GM18861 (cell line): ENCODE data around the gene PLK3.
"Not testable (repeated sequence)": the region's sequence is repeated elsewhere in the genome, so short reads cannot be mapped to it uniquely, and the experiment has no call there.

ENCODE experiments used
- ATAC-seq: cut with Tn5 transposase; IDR thresholded peaks from one replicate; pipeline ENCODE4 v1.9.1; 2021; ENCODE audit not compliant: unreplicated experiment

The PLK3 gene

GRCh38 chr1:44827197-44828002, 27.2 kb downstream of the PLK3 start:
- ATAC-seq: no peak

DNA sequence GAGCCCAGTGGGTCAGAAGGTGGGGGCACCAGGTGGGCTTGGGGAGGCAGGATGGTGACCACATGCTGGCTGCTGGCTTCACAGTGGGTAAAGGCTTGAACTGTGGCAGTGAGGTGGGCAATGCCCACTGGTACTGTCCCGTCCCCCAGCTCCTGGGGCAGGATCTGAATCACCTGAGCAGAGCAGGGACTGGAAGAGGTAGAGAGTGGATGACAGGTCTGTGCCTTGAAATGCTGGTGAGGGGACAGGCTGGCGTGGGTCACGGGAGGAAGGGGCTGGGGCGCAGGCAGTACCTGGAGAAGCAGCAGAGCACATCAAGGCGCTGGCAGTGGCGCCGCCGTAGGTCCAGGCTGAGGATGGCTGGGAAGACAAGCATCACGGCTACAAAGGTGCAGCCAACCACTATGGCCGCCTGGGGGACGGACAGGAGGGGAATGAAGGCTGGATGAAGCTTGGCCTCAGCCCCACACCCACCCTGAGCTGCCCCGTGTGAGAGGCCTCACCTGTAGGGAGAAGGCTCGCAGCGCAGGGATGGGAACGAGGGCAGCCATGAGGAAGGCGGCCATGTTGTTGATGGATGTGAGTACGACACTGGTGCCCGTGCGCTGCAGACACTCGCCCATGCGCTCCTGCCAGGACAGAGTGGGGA, 27.9 kb downstream of the PLK3 start:
- no peak for ATAC-seq

DNA sequence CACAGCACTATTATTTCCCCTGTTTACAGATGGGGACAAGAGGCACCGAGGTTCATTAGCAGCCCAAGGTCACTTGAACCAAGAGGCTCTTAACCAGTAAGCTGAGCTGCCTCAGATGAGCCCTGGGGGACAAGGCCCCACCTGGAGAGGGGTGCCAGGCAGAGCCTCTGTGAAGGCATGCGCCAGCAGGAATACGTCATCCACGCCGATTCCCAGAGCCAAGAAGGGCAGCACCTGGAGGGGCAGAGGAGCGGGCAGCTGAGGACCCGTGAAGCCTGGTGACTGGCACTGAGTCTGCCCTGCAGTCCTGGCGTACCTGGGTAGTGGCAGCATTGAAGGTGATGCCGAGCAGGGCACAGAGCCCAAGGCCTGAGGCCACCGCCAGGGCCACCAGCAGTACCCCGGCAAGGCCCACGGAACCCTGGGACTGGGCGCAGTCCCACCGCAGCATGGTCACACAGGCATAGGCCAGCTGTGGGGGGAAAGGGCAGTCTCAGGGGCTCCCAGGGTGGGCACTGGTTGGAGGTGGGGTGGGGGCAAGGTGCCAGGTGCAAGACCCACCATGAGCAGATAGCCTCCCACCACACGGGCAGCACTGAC, 28.8 kb downstream of the PLK3 start:
- ATAC-seq: no peak

GRCh38 chr1:44829506-44830384, 29.6 kb downstream of the PLK3 start:
- no peak for ATAC-seq

DNA sequence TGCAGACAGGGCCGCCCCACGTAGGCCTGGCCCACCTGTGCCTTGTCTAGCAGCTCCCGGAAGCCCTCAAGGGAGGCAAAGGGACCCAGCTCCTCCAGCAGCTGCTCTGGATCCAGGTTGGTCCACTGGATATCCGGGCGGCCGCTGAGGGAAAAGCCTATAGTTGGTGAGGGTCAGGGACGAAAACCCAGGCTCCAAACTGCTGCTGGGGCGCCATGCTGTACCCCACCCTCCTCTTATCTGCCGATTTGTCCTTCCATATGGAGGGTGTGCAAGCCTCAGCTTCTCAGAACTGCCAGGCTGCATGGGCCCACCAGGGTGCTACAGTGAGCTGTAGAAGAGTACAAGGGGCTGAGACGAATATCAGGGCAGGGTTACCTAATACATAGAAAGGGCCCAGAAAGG, 30.7 kb downstream of the PLK3 start:
- ATAC-seq: no peak

DNA sequence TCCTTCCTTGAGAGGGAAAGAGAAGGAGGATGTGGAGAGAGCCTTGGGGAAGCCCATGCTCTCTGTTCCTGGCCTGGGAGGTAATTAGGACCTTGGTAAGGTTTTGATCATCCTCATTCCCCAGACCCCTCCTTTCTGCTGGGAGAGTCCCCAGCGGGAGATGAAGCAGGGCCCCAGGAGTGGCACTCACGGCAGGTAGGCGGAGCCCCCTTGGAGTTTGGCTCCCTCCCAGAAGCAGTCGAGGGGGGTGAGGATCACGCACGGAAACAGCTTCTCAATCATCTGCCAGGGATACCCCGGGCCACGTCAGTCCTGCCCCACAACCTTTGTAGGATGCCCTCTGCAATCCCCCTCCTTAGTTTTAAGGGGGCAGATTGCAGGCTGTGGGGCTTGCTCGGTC, 31.3 kb downstream of the PLK3 start:
- no peak for ATAC-seq

GRCh38 chr1:44832056-44832705, 32.0 kb downstream of the PLK3 start:
- ATAC-seq: no peak

DNA sequence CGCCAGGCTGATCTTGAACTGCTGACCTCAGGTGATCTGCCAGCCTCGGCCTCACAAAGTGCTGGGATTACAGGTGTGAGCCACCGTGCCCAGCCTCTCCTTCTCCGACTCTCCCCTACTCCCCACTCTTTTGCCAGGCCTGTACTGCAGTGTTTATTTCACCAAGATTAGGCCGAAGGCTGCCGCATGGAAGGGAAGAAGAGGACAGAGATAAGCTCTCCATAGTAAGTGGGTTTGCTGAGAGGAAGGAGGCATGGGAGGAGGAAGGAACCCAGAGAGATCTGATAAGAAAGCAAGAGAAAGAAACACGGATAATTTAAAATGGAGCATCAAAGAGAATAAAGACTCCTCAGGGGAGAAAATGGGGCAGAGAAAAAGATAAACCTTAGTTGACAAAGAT, 34.2 kb downstream of the PLK3 start:
- no peak for ATAC-seq

GRCh38 chr1:44835738-44836675, 35.8 kb downstream of the PLK3 start:
- ATAC-seq: peak; percentile 78

DNA sequence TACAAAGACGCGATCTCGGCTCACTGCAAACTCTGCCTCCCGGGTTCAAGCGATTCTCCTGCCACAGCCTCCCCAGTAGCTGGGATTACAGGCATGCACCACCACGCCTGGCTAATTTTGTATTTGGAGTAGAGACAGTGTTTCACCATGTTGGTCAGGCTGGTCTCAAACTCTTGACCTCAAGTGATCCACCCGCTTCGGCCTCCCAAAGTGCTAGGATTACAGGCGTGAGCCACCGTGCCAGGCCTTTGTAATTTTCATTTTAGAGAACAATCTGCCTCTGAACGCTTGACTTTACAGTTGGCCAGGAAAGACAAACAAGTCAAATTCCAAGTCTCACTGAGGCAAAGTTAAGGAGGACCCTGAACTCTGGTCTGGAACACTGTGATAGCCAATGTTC, 38.1 kb downstream of the PLK3 start:
- not testable (repeated sequence) for ATAC-seq

DNA sequence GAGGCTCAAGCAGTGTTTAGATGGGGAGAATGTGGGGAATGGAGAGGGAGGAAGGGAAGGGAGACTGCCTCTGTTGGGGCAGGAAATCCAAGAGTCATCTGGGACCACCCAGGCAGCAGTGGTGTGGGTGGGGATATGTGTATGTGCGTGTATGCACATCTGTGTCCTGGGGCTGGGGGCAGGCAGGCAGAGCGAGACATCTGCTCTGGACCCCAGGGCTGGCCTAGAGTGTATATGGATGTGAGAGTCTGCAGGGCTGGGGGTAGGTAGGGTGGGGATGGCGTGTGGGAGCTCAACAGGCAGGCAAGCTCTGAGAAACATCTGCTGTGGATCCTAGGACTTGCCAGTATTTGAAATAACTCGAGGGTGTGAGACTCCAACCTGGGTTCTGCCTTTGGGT, 39.4 kb downstream of the PLK3 start:
- ATAC-seq: no peak

- ATAC-seq: no peak
Measured at GRCh38 chr1:44842486-44842861, 42.3 kb downstream of the PLK3 start.

GRCh38 chr1:44842862-44843655, 42.9 kb downstream of the PLK3 start, which contains the start of gene PTCH2:
TSS of gene PTCH2 (minus strand) at chr1:44843253. CDS start at chr1:44842932, 321 bp downstream.
- ATAC-seq: no peak

DNA sequence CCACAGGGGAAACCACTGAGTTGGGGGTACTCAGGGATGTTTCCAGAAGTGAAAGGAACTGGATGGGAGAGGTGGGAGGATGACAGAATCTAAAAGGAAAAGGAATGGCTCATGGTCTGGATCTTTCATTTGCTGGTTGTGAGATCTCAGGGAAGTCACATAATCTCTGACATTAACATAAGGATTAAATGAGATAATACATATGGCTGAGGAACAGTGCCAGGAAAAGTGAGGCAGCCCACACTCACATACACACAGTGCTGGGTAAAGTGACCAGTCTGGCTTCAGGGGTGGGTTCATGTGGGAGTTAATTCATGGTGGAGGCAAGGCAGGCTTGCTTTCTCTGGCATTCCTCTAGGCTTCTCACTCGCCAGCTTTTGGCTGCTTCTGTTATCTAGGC, 46.8 kb downstream of the PLK3 start:
- no peak for ATAC-seq

GRCh38 chr1:44847845-44848244, 47.7 kb downstream of the PLK3 start:
- ATAC-seq: no peak

DNA sequence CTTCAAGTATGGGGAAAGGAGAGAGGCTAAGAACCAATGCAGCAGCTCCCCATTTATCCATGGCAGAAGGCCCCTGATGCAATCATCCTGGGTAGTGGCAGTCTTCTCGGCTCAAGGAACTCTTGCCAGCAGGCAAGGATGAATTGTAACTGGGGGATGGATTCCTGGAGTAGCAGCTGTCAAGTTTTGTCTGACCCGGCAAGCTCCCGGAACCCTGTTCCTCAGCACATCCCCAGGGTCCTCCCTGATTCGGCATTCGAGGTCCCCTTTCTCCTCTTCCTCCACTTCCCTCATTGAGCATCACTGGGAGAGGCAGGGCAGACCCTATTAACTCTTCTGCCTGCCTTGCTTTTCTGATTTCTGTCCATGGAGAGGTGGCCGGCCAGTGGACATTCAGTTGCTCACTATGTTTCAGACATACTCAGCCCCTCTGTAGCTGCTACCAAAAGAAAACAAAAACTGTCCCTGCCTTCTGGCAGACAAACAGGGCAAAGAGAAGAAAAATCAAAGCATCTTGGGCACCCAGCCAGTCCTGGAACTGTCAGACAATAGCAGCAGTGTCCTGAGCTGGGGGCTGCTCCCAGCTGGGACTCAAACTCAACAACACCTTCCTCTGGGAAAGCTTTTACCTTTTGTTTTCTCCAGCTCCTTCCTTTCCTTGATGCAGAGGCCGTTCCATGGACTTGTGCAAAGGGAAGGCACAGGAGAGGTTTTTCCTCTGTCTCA, 48.4 kb downstream of the PLK3 start:
- no peak for ATAC-seq

- no peak for ATAC-seq
Measured at GRCh38 chr1:44849575-44850132, 49.5 kb downstream of the PLK3 start.

DNA sequence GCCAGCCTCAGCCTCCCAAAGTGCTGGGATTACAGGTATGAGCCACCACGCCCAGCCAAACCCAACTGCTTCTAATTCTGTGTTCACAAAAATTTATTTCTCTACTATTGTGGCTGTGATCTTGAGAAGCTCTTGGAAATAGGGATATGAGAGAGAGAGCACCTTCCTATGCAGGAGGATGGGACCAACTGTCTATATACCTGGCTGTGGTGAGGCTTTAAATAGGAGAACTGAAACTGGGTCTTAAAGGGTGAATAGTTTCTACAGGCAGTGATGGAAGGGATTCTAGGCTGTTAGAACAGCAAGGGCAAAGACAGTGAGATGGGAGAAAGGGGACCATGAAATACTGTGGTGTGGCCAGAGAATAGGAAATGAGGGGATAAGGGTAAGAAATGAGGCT, 51.1 kb downstream of the PLK3 start:
- ATAC-seq: no peak
